Measurements from ENCODE around the gene EFCAB6. TPM values are rescaled to one million over a fixed set of nuclear protein-coding genes. Genes with fewer than 3 reads are reported as not detected.

Gene EFCAB6
- under 1 TPM; 0.34 to 0.84 (median 0.59) TPM for total RNA-seq
- polyA plus RNA-seq, result under 1 TPM; 0.07 to 0.53 (median 0.26) TPM
- long read RNA-seq, donor 1, result 0 reads
- long read RNA-seq, donor 2, partial matches to known transcripts, result 0 of 2 reads
- long read RNA-seq, donor 2, other reads (novel, unspliced or antisense), result 2 of 2 reads

GRCh38 chr22:43812149-43812842 is at the start of gene EFCAB6:
TSS of gene EFCAB6 (minus strand) at chr22:43812305. CDS start at chr22:43782318, 29,987 bp downstream.
- WGBS, 3 donors, result 0 to 1% (median 1%) methylated on average over 51 to 55 of the region's 55 CpGs
- H3K9me3 ChIP-seq, result no peaks in the 10 kb centered on the region
- peak within 1 kb of the TSS; percentile 75 for H3K27ac ChIP-seq
- H3K4me1 ChIP-seq, result peaks cover 15% of the 10 kb centered on the region
- DNase-seq, result peak; percentile 93 to 95
- H3K27me3 ChIP-seq (ENCODE audit: insufficient read depth in 3 of 3, low read length in 2 of 3), result no peaks in the 10 kb centered on the region
- H3K4me3 ChIP-seq, result peak within 1 kb of the TSS; percentile 79
- H3K36me3 ChIP-seq (ENCODE audit: insufficient read depth in 1 of 2, low read depth in 1 of 2), result no peaks in the 10 kb centered on the region
- intact Hi-C loops (cut with DNase I), result no loop called here
- no peak for TF ChIP-seq CTCF (IDR thresholded peaks at IDR 0.05)
- peak; percentile 99 to 100 (median 100) for ATAC-seq

GRCh38 chr22:43861529-43861928 is 49.4 kb upstream of the EFCAB6 start:
- ATAC-seq, result no peak
- H3K4me3 ChIP-seq, result no peak overlapping the region

GRCh38 chr22:43860831-43861230 is 48.7 kb upstream of the EFCAB6 start:
- H3K9me3 ChIP-seq, result no peaks in the 10 kb centered on the region
- no peak overlapping the region for H3K4me3 ChIP-seq
- WGBS, 3 donors, result 42 to 48% (median 47%) methylated on average over 12 of the region's 12 CpGs
- H3K27me3 ChIP-seq (ENCODE audit: insufficient read depth in 3 of 3, low read length in 2 of 3), result peaks cover 8 to 67% (median 12%) of the 10 kb centered on the region in 3 donors
- intact Hi-C loops (cut with DNase I), result no loop called here
- ATAC-seq (no peak), DNase-seq (peak in 1 of 2 donors; percentile 10)
- no peaks in the 10 kb centered on the region for H3K36me3 ChIP-seq (ENCODE audit: insufficient read depth in 1 of 2, low read depth in 1 of 2)
- no peak for TF ChIP-seq CTCF (IDR thresholded peaks at IDR 0.05)
- H3K4me1 ChIP-seq, result no peaks in the 10 kb centered on the region
- no peak overlapping the region for H3K27ac ChIP-seq

More at GRCh38 chr22:43861529-43861928, 49.4 kb upstream of the EFCAB6 start:
- Histone ChIP-seq H3K36me3 (ENCODE audit: insufficient read depth in 1 of 2, low read depth in 1 of 2) (no peaks in the 10 kb centered on the region), H3K4me1 (no peaks in the 10 kb centered on the region), H3K27ac (no peak overlapping the region), H3K27me3 (ENCODE audit: insufficient read depth in 3 of 3, low read length in 2 of 3) (peaks cover 8 to 71% (median 14%) of the 10 kb centered on the region in 3 donors), H3K9me3 (no peaks in the 10 kb centered on the region)
- intact Hi-C loops (cut with DNase I), result no loop called here
- no peak for TF ChIP-seq CTCF (IDR thresholded peaks at IDR 0.05)
- peak in 1 of 2 donors; percentile 8 for DNase-seq
- WGBS, 3 donors, result 29 to 37% (median 36%) methylated on average over 8 to 9 of the region's 9 CpGs

GRCh38 chr22:43860126-43860525 is 48.0 kb upstream of the EFCAB6 start:
- no peak overlapping the region for H3K27ac ChIP-seq
- no peak for TF ChIP-seq CTCF (IDR thresholded peaks at IDR 0.05)
- H3K9me3 ChIP-seq, result no peaks in the 10 kb centered on the region
- no peaks in the 10 kb centered on the region for H3K4me1 ChIP-seq
- intact Hi-C loops (cut with DNase I), result no loop called here
- peaks cover 8 to 60% (median 12%) of the 10 kb centered on the region in 3 donors for H3K27me3 ChIP-seq (ENCODE audit: insufficient read depth in 3 of 3, low read length in 2 of 3)
- H3K4me3 ChIP-seq, result no peak overlapping the region
- ATAC-seq (no peak), DNase-seq (peak in 1 of 2 donors; percentile 42)
- WGBS, 3 donors, result 47 to 56% (median 50%) methylated on average over 11 of the region's 11 CpGs
- H3K36me3 ChIP-seq (ENCODE audit: insufficient read depth in 1 of 2, low read depth in 1 of 2), result no peaks in the 10 kb centered on the region

Measured in psoas muscle (tissue), 8 donors.